Measurements from ENCODE around the gene ZNF184. TPM values are rescaled to one million over a fixed set of nuclear protein-coding genes. Genes with fewer than 3 reads are reported as not detected.

ZNF184 gene
- total and polyA plus RNA-seq, 4 donors = 1.4 to 11.9 (median 3.7) TPM

GRCh38 chr6:27422651-27423332, 50.1 kb downstream of the ZNF184 start:
- Histone ChIP-seq H3K27me3 (ENCODE audit: control insufficient read depth in 3 of 3, insufficient read depth in 3 of 3, low read length in 2 of 3) (peaks cover 0 to 2% (median 0%) of the 10 kb centered on the region in 3 donors), H3K4me3 (no peak overlapping the region), H3K36me3 (ENCODE audit: control insufficient read depth in 4 of 4, insufficient read depth in 4 of 4, low read length in 4 of 4) (peaks cover 0 to 1% (median 0%) of the 10 kb centered on the region in 4 donors), H3K27ac (ENCODE audit: low read depth in 1 of 2, low read length in 1 of 2) (no peak overlapping the region), H3K4me1 (ENCODE audit: control insufficient read depth in 5 of 5, insufficient read depth in 5 of 5, low read length in 5 of 5) (no peaks in the 10 kb centered on the region), H3K9me3 (ENCODE audit: control insufficient read depth in 4 of 4, insufficient read depth in 3 of 4, low read length in 3 of 4) (peaks cover 0 to 8% (median 1%) of the 10 kb centered on the region in 4 donors), H3K9ac (ENCODE audit: insufficient read depth in 1 of 2, low read length in 2 of 2) (peak overlapping the region in 1 of 2 donors; percentile 58)
- WGBS, 2 donors = 60 to 63% methylated on average over 32 of the region's 32 CpGs
- DNase-seq = peak; percentile 29 to 50 (median 41)
- no peak for TF ChIP-seq CTCF (IDR thresholded peaks at IDR 0.05; ENCODE audit: control extremely low read depth, extremely low read depth)
- no peak for ATAC-seq (ENCODE audit: insufficient read depth, low FRiP score)

DNA sequence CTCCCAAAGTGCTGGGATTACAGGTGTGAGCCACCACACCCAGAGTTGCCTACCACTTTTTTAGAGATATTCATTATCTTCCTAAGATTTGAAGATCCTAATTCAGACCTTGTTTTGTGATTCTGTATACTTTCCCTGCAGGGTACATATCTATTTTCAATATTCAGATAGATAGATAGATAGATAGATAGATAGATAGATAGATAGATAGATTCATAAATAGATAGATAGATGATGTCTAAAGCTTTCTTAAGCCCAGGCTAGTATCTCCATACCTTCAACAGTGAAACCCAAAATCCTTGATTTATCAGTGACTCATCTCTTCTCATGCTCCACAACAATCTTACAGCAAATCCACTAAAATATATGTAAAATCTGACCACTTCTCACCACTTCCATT, 53.5 kb downstream of the ZNF184 start:
- peaks cover 0 to 8% (median 0%) of the 10 kb centered on the region in 4 donors for H3K9me3 ChIP-seq (ENCODE audit: control insufficient read depth in 4 of 4, insufficient read depth in 3 of 4, low read length in 3 of 4)
- TF ChIP-seq CTCF (IDR thresholded peaks at IDR 0.05; ENCODE audit: control extremely low read depth, extremely low read depth) = no peak
- no peak overlapping the region for H3K4me3 ChIP-seq
- H3K27ac ChIP-seq (ENCODE audit: low read depth in 1 of 2, low read length in 1 of 2) = no peak overlapping the region
- H3K27me3 ChIP-seq (ENCODE audit: control insufficient read depth in 3 of 3, insufficient read depth in 3 of 3, low read length in 2 of 3) = peaks cover 0 to 2% (median 0%) of the 10 kb centered on the region in 3 donors
- H3K9ac ChIP-seq (ENCODE audit: insufficient read depth in 1 of 2, low read length in 2 of 2) = no peak overlapping the region
- peaks cover 0 to 1% (median 0%) of the 10 kb centered on the region in 4 donors for H3K36me3 ChIP-seq (ENCODE audit: control insufficient read depth in 4 of 4, insufficient read depth in 4 of 4, low read length in 4 of 4)
- ATAC-seq (ENCODE audit: insufficient read depth, low FRiP score) (no peak), DNase-seq (no peak)
- H3K4me1 ChIP-seq (ENCODE audit: control insufficient read depth in 5 of 5, insufficient read depth in 5 of 5, low read length in 5 of 5) = no peaks in the 10 kb centered on the region

- ATAC-seq (ENCODE audit: insufficient read depth, low FRiP score) (no peak), DNase-seq (no peak)
- Histone ChIP-seq H3K4me1 (ENCODE audit: control insufficient read depth in 5 of 5, insufficient read depth in 5 of 5, low read length in 5 of 5) (no peaks in the 10 kb centered on the region), H3K9ac (ENCODE audit: insufficient read depth in 1 of 2, low read length in 2 of 2) (no peak overlapping the region), H3K27ac (ENCODE audit: low read depth in 1 of 2, low read length in 1 of 2) (no peak overlapping the region), H3K36me3 (ENCODE audit: control insufficient read depth in 4 of 4, insufficient read depth in 4 of 4, low read length in 4 of 4) (peaks cover 0 to 1% (median 0%) of the 10 kb centered on the region in 4 donors), H3K4me3 (no peak overlapping the region), H3K27me3 (ENCODE audit: control insufficient read depth in 3 of 3, insufficient read depth in 3 of 3, low read length in 2 of 3) (peaks cover 0 to 2% (median 0%) of the 10 kb centered on the region in 3 donors), H3K9me3 (ENCODE audit: control insufficient read depth in 4 of 4, insufficient read depth in 3 of 4, low read length in 3 of 4) (no peaks in the 10 kb centered on the region)
- TF ChIP-seq CTCF (IDR thresholded peaks at IDR 0.05; ENCODE audit: control extremely low read depth, extremely low read depth) = no peak
- WGBS, 2 donors = 89% methylated on average over 2 of the region's 2 CpGs
Measured at GRCh38 chr6:27415898-27416297, 57.0 kb downstream of the ZNF184 start.
